ENCODE measurements around the gene PDE8A.

PDE8A gene

DNA sequence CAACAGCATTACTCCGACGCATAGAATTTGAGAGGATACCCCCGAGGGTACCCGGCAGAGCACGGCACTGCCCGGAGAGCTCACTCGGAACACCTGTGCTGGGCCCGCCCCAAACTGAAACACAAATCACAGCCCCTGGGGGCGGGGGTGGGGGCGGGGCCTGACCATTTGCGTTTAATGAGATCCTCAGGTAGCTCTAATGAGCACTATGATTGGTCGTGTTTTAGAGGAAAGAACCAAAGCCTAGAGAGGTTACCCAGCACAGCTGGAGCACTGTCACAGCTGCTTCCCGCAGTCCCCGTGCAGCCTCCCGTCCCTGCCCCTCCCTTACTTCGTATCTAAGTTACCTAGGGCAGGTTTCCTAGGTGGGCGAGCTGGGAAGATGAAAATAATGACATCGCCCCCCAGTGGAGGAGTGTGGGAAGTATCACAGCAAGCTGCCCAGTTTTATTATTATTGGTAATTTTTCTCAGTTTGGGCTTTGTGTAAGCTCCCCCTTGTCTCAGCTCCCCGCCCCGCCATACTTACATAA lies 187.1 kb downstream of the PDE8A start (continued):
- TF ChIP-seq SCRT2 (tag by site-specific recombination; IDR thresholded peaks at IDR 0.05) (peak; percentile 60), ZEB2 (tag by site-specific recombination; IDR thresholded peaks at IDR 0.05) (peak; percentile 63; the same call in 1 of the 2 replicates), ZSCAN23 (tag by site-specific recombination; IDR thresholded peaks at IDR 0.05) (no peak), SP2 (tag by site-specific recombination; IDR thresholded peaks at IDR 0.05) (peak; percentile 73), ZNF266 (tag by site-specific recombination; IDR thresholded peaks at IDR 0.05; ENCODE audit: low read depth) (no peak), KLF8 (tag by site-specific recombination; IDR thresholded peaks at IDR 0.05) (no peak), ZNF214 (tag by site-specific recombination; IDR thresholded peaks at IDR 0.05; ENCODE audit: borderline replicate concordance) (no peak), ZNF473 (tag by site-specific recombination; IDR thresholded peaks at IDR 0.05) (no peak), MEIS1 (CRISPR knock-in tag; IDR thresholded peaks at IDR 0.05; ENCODE audit: borderline replicate concordance) (no peak), ZNF76 (tag by site-specific recombination; IDR thresholded peaks at IDR 0.05; ENCODE audit: borderline replicate concordance, low read depth) (no peak), ZNF654 (tag by site-specific recombination; IDR thresholded peaks at IDR 0.05; ENCODE audit: low read depth) (peak; percentile 36; the same call in 1 of the 2 replicates), GLI2 (tag by site-specific recombination; IDR thresholded peaks at IDR 0.05; ENCODE audit: borderline replicate concordance, low read depth) (no peak), ZNF146 (tag by site-specific recombination; IDR thresholded peaks at IDR 0.05) (no peak), KLF7 (tag by site-specific recombination; IDR thresholded peaks at IDR 0.05; ENCODE audit: borderline replicate concordance) (no peak), SP3 (tag by site-specific recombination; IDR thresholded peaks at IDR 0.05) (peak; percentile 75)
- TF ChIP-seq, protein P1, sequence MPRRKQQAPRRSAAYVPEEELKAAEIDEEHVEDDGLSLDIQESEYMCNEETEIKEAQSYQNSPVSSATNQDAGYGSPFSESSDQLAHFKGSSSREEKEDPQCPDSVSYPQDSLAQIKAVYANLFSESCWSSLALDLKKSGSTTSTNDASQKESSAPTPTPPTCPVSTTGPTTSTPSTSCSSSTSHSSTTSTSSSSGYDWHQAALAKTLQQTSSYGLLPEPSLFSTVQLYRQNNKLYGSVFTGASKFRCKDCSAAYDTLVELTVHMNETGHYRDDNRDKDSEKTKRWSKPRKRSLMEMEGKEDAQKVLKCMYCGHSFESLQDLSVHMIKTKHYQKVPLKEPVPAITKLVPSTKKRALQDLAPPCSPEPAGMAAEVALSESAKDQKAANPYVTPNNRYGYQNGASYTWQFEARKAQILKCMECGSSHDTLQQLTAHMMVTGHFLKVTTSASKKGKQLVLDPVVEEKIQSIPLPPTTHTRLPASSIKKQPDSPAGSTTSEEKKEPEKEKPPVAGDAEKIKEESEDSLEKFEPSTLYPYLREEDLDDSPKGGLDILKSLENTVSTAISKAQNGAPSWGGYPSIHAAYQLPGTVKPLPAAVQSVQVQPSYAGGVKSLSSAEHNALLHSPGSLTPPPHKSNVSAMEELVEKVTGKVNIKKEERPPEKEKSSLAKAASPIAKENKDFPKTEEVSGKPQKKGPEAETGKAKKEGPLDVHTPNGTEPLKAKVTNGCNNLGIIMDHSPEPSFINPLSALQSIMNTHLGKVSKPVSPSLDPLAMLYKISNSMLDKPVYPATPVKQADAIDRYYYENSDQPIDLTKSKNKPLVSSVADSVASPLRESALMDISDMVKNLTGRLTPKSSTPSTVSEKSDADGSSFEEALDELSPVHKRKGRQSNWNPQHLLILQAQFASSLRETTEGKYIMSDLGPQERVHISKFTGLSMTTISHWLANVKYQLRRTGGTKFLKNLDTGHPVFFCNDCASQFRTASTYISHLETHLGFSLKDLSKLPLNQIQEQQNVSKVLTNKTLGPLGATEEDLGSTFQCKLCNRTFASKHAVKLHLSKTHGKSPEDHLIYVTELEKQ (tag by site-specific recombination; IDR thresholded peaks at IDR 0.05; ENCODE audit: borderline replicate concordance), result no peak
- TF ChIP-seq, protein P2, sequence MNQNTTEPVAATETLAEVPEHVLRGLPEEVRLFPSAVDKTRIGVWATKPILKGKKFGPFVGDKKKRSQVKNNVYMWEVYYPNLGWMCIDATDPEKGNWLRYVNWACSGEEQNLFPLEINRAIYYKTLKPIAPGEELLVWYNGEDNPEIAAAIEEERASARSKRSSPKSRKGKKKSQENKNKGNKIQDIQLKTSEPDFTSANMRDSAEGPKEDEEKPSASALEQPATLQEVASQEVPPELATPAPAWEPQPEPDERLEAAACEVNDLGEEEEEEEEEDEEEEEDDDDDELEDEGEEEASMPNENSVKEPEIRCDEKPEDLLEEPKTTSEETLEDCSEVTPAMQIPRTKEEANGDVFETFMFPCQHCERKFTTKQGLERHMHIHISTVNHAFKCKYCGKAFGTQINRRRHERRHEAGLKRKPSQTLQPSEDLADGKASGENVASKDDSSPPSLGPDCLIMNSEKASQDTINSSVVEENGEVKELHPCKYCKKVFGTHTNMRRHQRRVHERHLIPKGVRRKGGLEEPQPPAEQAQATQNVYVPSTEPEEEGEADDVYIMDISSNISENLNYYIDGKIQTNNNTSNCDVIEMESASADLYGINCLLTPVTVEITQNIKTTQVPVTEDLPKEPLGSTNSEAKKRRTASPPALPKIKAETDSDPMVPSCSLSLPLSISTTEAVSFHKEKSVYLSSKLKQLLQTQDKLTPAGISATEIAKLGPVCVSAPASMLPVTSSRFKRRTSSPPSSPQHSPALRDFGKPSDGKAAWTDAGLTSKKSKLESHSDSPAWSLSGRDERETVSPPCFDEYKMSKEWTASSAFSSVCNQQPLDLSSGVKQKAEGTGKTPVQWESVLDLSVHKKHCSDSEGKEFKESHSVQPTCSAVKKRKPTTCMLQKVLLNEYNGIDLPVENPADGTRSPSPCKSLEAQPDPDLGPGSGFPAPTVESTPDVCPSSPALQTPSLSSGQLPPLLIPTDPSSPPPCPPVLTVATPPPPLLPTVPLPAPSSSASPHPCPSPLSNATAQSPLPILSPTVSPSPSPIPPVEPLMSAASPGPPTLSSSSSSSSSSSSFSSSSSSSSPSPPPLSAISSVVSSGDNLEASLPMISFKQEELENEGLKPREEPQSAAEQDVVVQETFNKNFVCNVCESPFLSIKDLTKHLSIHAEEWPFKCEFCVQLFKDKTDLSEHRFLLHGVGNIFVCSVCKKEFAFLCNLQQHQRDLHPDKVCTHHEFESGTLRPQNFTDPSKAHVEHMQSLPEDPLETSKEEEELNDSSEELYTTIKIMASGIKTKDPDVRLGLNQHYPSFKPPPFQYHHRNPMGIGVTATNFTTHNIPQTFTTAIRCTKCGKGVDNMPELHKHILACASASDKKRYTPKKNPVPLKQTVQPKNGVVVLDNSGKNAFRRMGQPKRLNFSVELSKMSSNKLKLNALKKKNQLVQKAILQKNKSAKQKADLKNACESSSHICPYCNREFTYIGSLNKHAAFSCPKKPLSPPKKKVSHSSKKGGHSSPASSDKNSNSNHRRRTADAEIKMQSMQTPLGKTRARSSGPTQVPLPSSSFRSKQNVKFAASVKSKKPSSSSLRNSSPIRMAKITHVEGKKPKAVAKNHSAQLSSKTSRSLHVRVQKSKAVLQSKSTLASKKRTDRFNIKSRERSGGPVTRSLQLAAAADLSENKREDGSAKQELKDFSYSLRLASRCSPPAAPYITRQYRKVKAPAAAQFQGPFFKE (tag by site-specific recombination; IDR thresholded peaks at IDR 0.05; ENCODE audit: borderline replicate concordance), result no peak
- TF ChIP-seq, protein P3, sequence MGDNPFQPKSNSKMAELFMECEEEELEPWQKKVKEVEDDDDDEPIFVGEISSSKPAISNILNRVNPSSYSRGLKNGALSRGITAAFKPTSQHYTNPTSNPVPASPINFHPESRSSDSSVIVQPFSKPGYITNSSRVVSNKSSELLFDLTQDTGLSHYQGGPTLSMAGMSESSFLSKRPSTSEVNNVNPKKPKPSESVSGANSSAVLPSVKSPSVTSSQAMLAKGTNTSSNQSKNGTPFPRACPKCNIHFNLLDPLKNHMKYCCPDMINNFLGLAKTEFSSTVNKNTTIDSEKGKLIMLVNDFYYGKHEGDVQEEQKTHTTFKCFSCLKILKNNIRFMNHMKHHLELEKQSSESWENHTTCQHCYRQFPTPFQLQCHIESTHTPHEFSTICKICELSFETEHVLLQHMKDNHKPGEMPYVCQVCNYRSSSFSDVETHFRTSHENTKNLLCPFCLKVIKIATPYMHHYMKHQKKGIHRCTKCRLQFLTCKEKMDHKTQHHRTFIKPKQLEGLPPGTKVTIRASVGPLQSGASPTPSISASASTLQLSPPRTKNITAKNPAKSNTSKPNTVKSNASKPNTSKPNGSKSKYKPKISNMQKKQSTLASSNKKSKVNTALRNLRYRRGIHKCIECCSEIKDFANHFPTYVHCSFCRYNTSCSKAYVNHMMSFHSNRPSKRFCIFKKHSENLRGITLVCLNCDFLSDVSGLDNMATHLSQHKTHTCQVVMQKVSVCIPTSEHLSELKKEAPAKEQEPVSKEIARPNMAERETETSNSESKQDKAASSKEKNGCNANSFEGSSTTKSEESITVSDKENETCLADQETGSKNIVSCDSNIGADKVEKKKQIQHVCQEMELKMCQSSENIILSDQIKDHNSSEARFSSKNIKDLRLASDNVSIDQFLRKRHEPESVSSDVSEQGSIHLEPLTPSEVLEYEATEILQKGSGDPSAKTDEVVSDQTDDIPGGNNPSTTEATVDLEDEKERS (tag by site-specific recombination; IDR thresholded peaks at IDR 0.05), result no peak
- TF ChIP-seq, protein P4, sequence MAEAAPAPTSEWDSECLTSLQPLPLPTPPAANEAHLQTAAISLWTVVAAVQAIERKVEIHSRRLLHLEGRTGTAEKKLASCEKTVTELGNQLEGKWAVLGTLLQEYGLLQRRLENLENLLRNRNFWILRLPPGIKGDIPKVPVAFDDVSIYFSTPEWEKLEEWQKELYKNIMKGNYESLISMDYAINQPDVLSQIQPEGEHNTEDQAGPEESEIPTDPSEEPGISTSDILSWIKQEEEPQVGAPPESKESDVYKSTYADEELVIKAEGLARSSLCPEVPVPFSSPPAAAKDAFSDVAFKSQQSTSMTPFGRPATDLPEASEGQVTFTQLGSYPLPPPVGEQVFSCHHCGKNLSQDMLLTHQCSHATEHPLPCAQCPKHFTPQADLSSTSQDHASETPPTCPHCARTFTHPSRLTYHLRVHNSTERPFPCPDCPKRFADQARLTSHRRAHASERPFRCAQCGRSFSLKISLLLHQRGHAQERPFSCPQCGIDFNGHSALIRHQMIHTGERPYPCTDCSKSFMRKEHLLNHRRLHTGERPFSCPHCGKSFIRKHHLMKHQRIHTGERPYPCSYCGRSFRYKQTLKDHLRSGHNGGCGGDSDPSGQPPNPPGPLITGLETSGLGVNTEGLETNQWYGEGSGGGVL (tag by site-specific recombination; IDR thresholded peaks at IDR 0.05), result no peak
- TF ChIP-seq, protein P5, sequence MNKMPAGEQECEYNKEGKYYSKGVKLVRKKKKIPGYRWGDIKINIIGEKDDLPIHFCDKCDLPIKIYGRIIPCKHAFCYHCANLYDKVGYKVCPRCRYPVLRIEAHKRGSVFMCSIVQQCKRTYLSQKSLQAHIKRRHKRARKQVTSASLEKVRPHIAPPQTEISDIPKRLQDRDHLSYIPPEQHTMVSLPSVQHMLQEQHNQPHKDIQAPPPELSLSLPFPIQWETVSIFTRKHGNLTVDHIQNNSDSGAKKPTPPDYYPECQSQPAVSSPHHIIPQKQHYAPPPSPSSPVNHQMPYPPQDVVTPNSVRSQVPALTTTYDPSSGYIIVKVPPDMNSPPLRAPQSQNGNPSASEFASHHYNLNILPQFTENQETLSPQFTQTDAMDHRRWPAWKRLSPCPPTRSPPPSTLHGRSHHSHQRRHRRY (tag by site-specific recombination; IDR thresholded peaks at IDR 0.05), result no peak
- TF ChIP-seq, protein P6, sequence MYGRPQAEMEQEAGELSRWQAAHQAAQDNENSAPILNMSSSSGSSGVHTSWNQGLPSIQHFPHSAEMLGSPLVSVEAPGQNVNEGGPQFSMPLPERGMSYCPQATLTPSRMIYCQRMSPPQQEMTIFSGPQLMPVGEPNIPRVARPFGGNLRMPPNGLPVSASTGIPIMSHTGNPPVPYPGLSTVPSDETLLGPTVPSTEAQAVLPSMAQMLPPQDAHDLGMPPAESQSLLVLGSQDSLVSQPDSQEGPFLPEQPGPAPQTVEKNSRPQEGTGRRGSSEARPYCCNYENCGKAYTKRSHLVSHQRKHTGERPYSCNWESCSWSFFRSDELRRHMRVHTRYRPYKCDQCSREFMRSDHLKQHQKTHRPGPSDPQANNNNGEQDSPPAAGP (tag by site-specific recombination; IDR thresholded peaks at IDR 0.05), result 0 out of 2 replicates have a peak, but pooled peaks have one; percentile 26
